IPS-18a (cell line): Measurements from ENCODE around the gene BCL11A.
A peak's percentile ranks its signal among the peaks of the same experiment; 100 is the strongest.

Source experiments
- H3K27ac ChIP-seq: one replicate; pipeline ENCODE4 v1.5.1; 2013; ENCODE audit warnings: low read length
- H3K27me3 ChIP-seq: one replicate; pipeline ENCODE4 v1.6.1; 2013; ENCODE audit warnings: mild to moderate bottlenecking, low read length; ENCODE audit not compliant: control insufficient read depth, insufficient read depth
- H3K36me3 ChIP-seq: one replicate; pipeline ENCODE4 v1.6.1; 2013; ENCODE audit warnings: low read depth, low read length; ENCODE audit not compliant: control insufficient read depth
- H3K4me1 ChIP-seq: one replicate; pipeline ENCODE4 v1.6.1; 2013; ENCODE audit warnings: low read depth, low read length; ENCODE audit not compliant: control insufficient read depth
- H3K4me3 ChIP-seq: one replicate; pipeline ENCODE4 v1.5.1; 2013; ENCODE audit warnings: low read length
- H3K9ac ChIP-seq: one replicate; pipeline ENCODE4 v1.6.1; 2013; ENCODE audit warnings: mild to moderate bottlenecking, low read length, moderate library complexity
- H3K9me3 ChIP-seq: one replicate; pipeline ENCODE4 v1.6.1; 2013; ENCODE audit warnings: low read depth, low read length; ENCODE audit not compliant: control insufficient read depth

The BCL11A gene

GRCh38 chr2:60553495-60554073, at the start of gene BCL11A:
BCL11A (minus strand) TSS chr2:60553654; CDS start chr2:60553270, 384 bp downstream.
- Histone ChIP-seq H3K9ac (peak within 1 kb of the TSS; percentile 97), H3K27ac (peak within 1 kb of the TSS; percentile 45), H3K4me1 (peaks cover 9% of the 10 kb centered on the region), H3K4me3 (peak within 1 kb of the TSS; percentile 90), H3K27me3 (peaks cover 26% of the 10 kb centered on the region), H3K36me3 (no peaks in the 10 kb centered on the region), H3K9me3 (no peaks in the 10 kb centered on the region)

- Histone ChIP-seq H3K9ac (no peak overlapping the region), H3K27ac (no peak overlapping the region), H3K4me3 (no peak overlapping the region), H3K4me1 (peaks cover 13% of the 10 kb centered on the region), H3K36me3 (no peaks in the 10 kb centered on the region), H3K9me3 (no peaks in the 10 kb centered on the region), H3K27me3 (no peaks in the 10 kb centered on the region)
These were observed 49.5 kb upstream of the BCL11A start for GRCh38 chr2:60602828-60603532.

GRCh38 chr2:60602388-60602787, 48.9 kb upstream of the BCL11A start:
- H3K36me3 ChIP-seq = no peaks in the 10 kb centered on the region
- no peak overlapping the region for H3K9ac ChIP-seq
- no peaks in the 10 kb centered on the region for H3K27me3 ChIP-seq
- H3K4me3 ChIP-seq = no peak overlapping the region
- peaks cover 13% of the 10 kb centered on the region for H3K4me1 ChIP-seq
- H3K27ac ChIP-seq = no peak overlapping the region
- H3K9me3 ChIP-seq = no peaks in the 10 kb centered on the region

GRCh38 chr2:60598271-60598670, 44.8 kb upstream of the BCL11A start:
- Histone ChIP-seq H3K9ac (no peak overlapping the region), H3K27me3 (no peaks in the 10 kb centered on the region), H3K9me3 (no peaks in the 10 kb centered on the region), H3K27ac (no peak overlapping the region), H3K4me1 (peaks cover 13% of the 10 kb centered on the region), H3K4me3 (no peak overlapping the region), H3K36me3 (no peaks in the 10 kb centered on the region)

GRCh38 chr2:60597346-60597745, 43.9 kb upstream of the BCL11A start:
- Histone ChIP-seq H3K4me1 (peaks cover 4% of the 10 kb centered on the region), H3K9ac (no peak overlapping the region), H3K4me3 (no peak overlapping the region), H3K36me3 (no peaks in the 10 kb centered on the region), H3K27ac (no peak overlapping the region), H3K27me3 (no peaks in the 10 kb centered on the region), H3K9me3 (peaks cover 3% of the 10 kb centered on the region)

- Histone ChIP-seq H3K9me3 (peaks cover 5% of the 10 kb centered on the region), H3K9ac (no peak overlapping the region), H3K27me3 (no peaks in the 10 kb centered on the region), H3K4me1 (no peaks in the 10 kb centered on the region), H3K27ac (no peak overlapping the region), H3K36me3 (no peaks in the 10 kb centered on the region), H3K4me3 (no peak overlapping the region)
These were observed 43.0 kb upstream of the BCL11A start for GRCh38 chr2:60596411-60596810.

- H3K27ac ChIP-seq = no peak overlapping the region
- no peaks in the 10 kb centered on the region for H3K36me3 ChIP-seq
- peaks cover 5% of the 10 kb centered on the region for H3K9me3 ChIP-seq
- H3K4me3 ChIP-seq = no peak overlapping the region
- no peak overlapping the region for H3K9ac ChIP-seq
- no peaks in the 10 kb centered on the region for H3K27me3 ChIP-seq
- H3K4me1 ChIP-seq = no peaks in the 10 kb centered on the region
These were observed 42.5 kb upstream of the BCL11A start for GRCh38 chr2:60595953-60596352.

GRCh38 chr2:60589104-60589503, 35.6 kb upstream of the BCL11A start:
- Histone ChIP-seq H3K27ac (no peak overlapping the region), H3K4me3 (no peak overlapping the region), H3K4me1 (no peaks in the 10 kb centered on the region), H3K9me3 (peaks cover 5% of the 10 kb centered on the region), H3K9ac (no peak overlapping the region), H3K27me3 (no peaks in the 10 kb centered on the region), H3K36me3 (no peaks in the 10 kb centered on the region)

- H3K4me3 ChIP-seq = no peak overlapping the region
- H3K36me3 ChIP-seq = no peaks in the 10 kb centered on the region
- H3K27ac ChIP-seq = no peak overlapping the region
- H3K9ac ChIP-seq = no peak overlapping the region
- H3K9me3 ChIP-seq = no peaks in the 10 kb centered on the region
- no peaks in the 10 kb centered on the region for H3K4me1 ChIP-seq
- peaks cover 17% of the 10 kb centered on the region for H3K27me3 ChIP-seq
These were observed 32.6 kb upstream of the BCL11A start for GRCh38 chr2:60586081-60586480.

GRCh38 chr2:60585276-60585675, 31.8 kb upstream of the BCL11A start:
- H3K27ac ChIP-seq = no peak overlapping the region
- no peaks in the 10 kb centered on the region for H3K4me1 ChIP-seq
- peaks cover 25% of the 10 kb centered on the region for H3K27me3 ChIP-seq
- no peaks in the 10 kb centered on the region for H3K36me3 ChIP-seq
- H3K9me3 ChIP-seq = no peaks in the 10 kb centered on the region
- H3K9ac ChIP-seq = no peak overlapping the region
- H3K4me3 ChIP-seq = no peak overlapping the region

- H3K27ac ChIP-seq = no peak overlapping the region
- peaks cover 27% of the 10 kb centered on the region for H3K27me3 ChIP-seq
- H3K36me3 ChIP-seq = no peaks in the 10 kb centered on the region
- no peaks in the 10 kb centered on the region for H3K4me1 ChIP-seq
- H3K4me3 ChIP-seq = no peak overlapping the region
- no peak overlapping the region for H3K9ac ChIP-seq
- H3K9me3 ChIP-seq = no peaks in the 10 kb centered on the region
These were observed 30.1 kb upstream of the BCL11A start for GRCh38 chr2:60583604-60584003.
